ENCODE data around the gene ATP5PB. TPM values are rescaled to one million over a fixed set of nuclear protein-coding genes. Genes with fewer than 3 reads are reported as not detected.

Gene ATP5PB
- total RNA-seq, 1 donor from 2014 or later, result 265 TPM

- Histone ChIP-seq H3K4me3 (ENCODE audit: low read length in 3 of 3) (no peak overlapping the region), H3K36me3 (ENCODE audit: control insufficient read depth in 3 of 3, insufficient read depth in 3 of 3, low read length in 3 of 3) (peaks cover 7 to 8% (median 7%) of the 10 kb centered on the region in 3 donors), H3K4me1 (ENCODE audit: control insufficient read depth in 3 of 3, insufficient read depth in 3 of 3, low read length in 3 of 3) (no peaks in the 10 kb centered on the region), H3K27me3 (ENCODE audit: control insufficient read depth in 3 of 3, insufficient read depth in 3 of 3, low read length in 3 of 3) (no peaks in the 10 kb centered on the region), H3K27ac (ENCODE audit: low read depth, low read length) (no peak overlapping the region), H3K9ac (ENCODE audit: low read depth in 1 of 3, low read length in 3 of 3) (no peak overlapping the region), H3K9me3 (ENCODE audit: control insufficient read depth in 3 of 3, low read length in 3 of 3) (no peaks in the 10 kb centered on the region)
Observed at GRCh38 chr1:111417755-111418154, 31.5 kb upstream of the ATP5PB start.

- Histone ChIP-seq H3K9ac (ENCODE audit: low read depth in 1 of 3, low read length in 3 of 3) (no peak overlapping the region), H3K4me1 (ENCODE audit: control insufficient read depth in 3 of 3, insufficient read depth in 3 of 3, low read length in 3 of 3) (no peaks in the 10 kb centered on the region), H3K27me3 (ENCODE audit: control insufficient read depth in 3 of 3, insufficient read depth in 3 of 3, low read length in 3 of 3) (no peaks in the 10 kb centered on the region), H3K36me3 (ENCODE audit: control insufficient read depth in 3 of 3, insufficient read depth in 3 of 3, low read length in 3 of 3) (peaks cover 7 to 8% (median 7%) of the 10 kb centered on the region in 3 donors), H3K27ac (ENCODE audit: low read depth, low read length) (no peak overlapping the region), H3K9me3 (ENCODE audit: control insufficient read depth in 3 of 3, low read length in 3 of 3) (no peaks in the 10 kb centered on the region), H3K4me3 (ENCODE audit: low read length in 3 of 3) (no peak overlapping the region)
Observed at GRCh38 chr1:111419037-111419436, 30.2 kb upstream of the ATP5PB start.

GRCh38 chr1:111420377-111420776 lies 28.9 kb upstream of the ATP5PB start:
- Histone ChIP-seq H3K4me1 (ENCODE audit: control insufficient read depth in 3 of 3, insufficient read depth in 3 of 3, low read length in 3 of 3) (no peaks in the 10 kb centered on the region), H3K27ac (ENCODE audit: low read depth, low read length) (no peak overlapping the region), H3K9ac (ENCODE audit: low read depth in 1 of 3, low read length in 3 of 3) (no peak overlapping the region), H3K27me3 (ENCODE audit: control insufficient read depth in 3 of 3, insufficient read depth in 3 of 3, low read length in 3 of 3) (peaks cover 0 to 3% (median 0%) of the 10 kb centered on the region in 3 donors), H3K9me3 (ENCODE audit: control insufficient read depth in 3 of 3, low read length in 3 of 3) (no peaks in the 10 kb centered on the region), H3K4me3 (ENCODE audit: low read length in 3 of 3) (no peak overlapping the region), H3K36me3 (ENCODE audit: control insufficient read depth in 3 of 3, insufficient read depth in 3 of 3, low read length in 3 of 3) (peaks cover 3 to 7% (median 5%) of the 10 kb centered on the region in 3 donors)

GRCh38 chr1:111422546-111423391 lies 26.5 kb upstream of the ATP5PB start:
- H3K9ac ChIP-seq (ENCODE audit: low read depth in 1 of 3, low read length in 3 of 3), result no peak overlapping the region
- H3K27ac ChIP-seq (ENCODE audit: low read depth, low read length), result no peak overlapping the region
- no peaks in the 10 kb centered on the region for H3K4me1 ChIP-seq (ENCODE audit: control insufficient read depth in 3 of 3, insufficient read depth in 3 of 3, low read length in 3 of 3)

GRCh38 chr1:111424281-111424680 lies 25.0 kb upstream of the ATP5PB start:
- Histone ChIP-seq H3K4me3 (ENCODE audit: low read length in 3 of 3) (no peak overlapping the region), H3K4me1 (ENCODE audit: control insufficient read depth in 3 of 3, insufficient read depth in 3 of 3, low read length in 3 of 3) (no peaks in the 10 kb centered on the region), H3K36me3 (ENCODE audit: control insufficient read depth in 3 of 3, insufficient read depth in 3 of 3, low read length in 3 of 3) (peaks cover 0 to 5% (median 4%) of the 10 kb centered on the region in 3 donors), H3K27me3 (ENCODE audit: control insufficient read depth in 3 of 3, insufficient read depth in 3 of 3, low read length in 3 of 3) (peaks cover 0 to 9% (median 0%) of the 10 kb centered on the region in 3 donors), H3K27ac (ENCODE audit: low read depth, low read length) (no peak overlapping the region), H3K9ac (ENCODE audit: low read depth in 1 of 3, low read length in 3 of 3) (no peak overlapping the region), H3K9me3 (ENCODE audit: control insufficient read depth in 3 of 3, low read length in 3 of 3) (no peaks in the 10 kb centered on the region)

More at GRCh38 chr1:111422546-111423391, 26.5 kb upstream of the ATP5PB start:
- H3K9me3 ChIP-seq (ENCODE audit: control insufficient read depth in 3 of 3, low read length in 3 of 3), result no peaks in the 10 kb centered on the region
- H3K36me3 ChIP-seq (ENCODE audit: control insufficient read depth in 3 of 3, insufficient read depth in 3 of 3, low read length in 3 of 3), result peaks cover 0 to 5% (median 4%) of the 10 kb centered on the region in 3 donors
- H3K27me3 ChIP-seq (ENCODE audit: control insufficient read depth in 3 of 3, insufficient read depth in 3 of 3, low read length in 3 of 3), result peaks cover 0 to 7% (median 0%) of the 10 kb centered on the region in 3 donors
- H3K4me3 ChIP-seq (ENCODE audit: low read length in 3 of 3), result no peak overlapping the region

GRCh38 chr1:111436726-111437125 lies 12.5 kb upstream of the ATP5PB start:
- Histone ChIP-seq H3K36me3 (ENCODE audit: control insufficient read depth in 3 of 3, insufficient read depth in 3 of 3, low read length in 3 of 3) (peaks cover 16 to 34% (median 33%) of the 10 kb centered on the region in 3 donors), H3K27ac (ENCODE audit: low read depth, low read length) (no peak overlapping the region), H3K9ac (ENCODE audit: low read depth in 1 of 3, low read length in 3 of 3) (no peak overlapping the region), H3K4me3 (ENCODE audit: low read length in 3 of 3) (no peak overlapping the region), H3K27me3 (ENCODE audit: control insufficient read depth in 3 of 3, insufficient read depth in 3 of 3, low read length in 3 of 3) (no peaks in the 10 kb centered on the region), H3K4me1 (ENCODE audit: control insufficient read depth in 3 of 3, insufficient read depth in 3 of 3, low read length in 3 of 3) (no peaks in the 10 kb centered on the region), H3K9me3 (ENCODE audit: control insufficient read depth in 3 of 3, low read length in 3 of 3) (no peaks in the 10 kb centered on the region)

GRCh38 chr1:111439461-111440351 lies 9.6 kb upstream of the ATP5PB start:
- H3K4me3 ChIP-seq (ENCODE audit: low read length in 3 of 3), result no peak overlapping the region
- no peak overlapping the region for H3K27ac ChIP-seq (ENCODE audit: low read depth, low read length)
- H3K36me3 ChIP-seq (ENCODE audit: control insufficient read depth in 3 of 3, insufficient read depth in 3 of 3, low read length in 3 of 3), result peaks cover 37 to 62% (median 55%) of the 10 kb centered on the region in 3 donors
- no peaks in the 10 kb centered on the region for H3K4me1 ChIP-seq (ENCODE audit: control insufficient read depth in 3 of 3, insufficient read depth in 3 of 3, low read length in 3 of 3)
- no peak overlapping the region for H3K9ac ChIP-seq (ENCODE audit: low read depth in 1 of 3, low read length in 3 of 3)
- H3K9me3 ChIP-seq (ENCODE audit: control insufficient read depth in 3 of 3, low read length in 3 of 3), result no peaks in the 10 kb centered on the region
- H3K27me3 ChIP-seq (ENCODE audit: control insufficient read depth in 3 of 3, insufficient read depth in 3 of 3, low read length in 3 of 3), result no peaks in the 10 kb centered on the region

- Histone ChIP-seq H3K4me3 (ENCODE audit: low read length in 3 of 3) (no peak overlapping the region), H3K9ac (ENCODE audit: low read depth in 1 of 3, low read length in 3 of 3) (no peak overlapping the region), H3K4me1 (ENCODE audit: control insufficient read depth in 3 of 3, insufficient read depth in 3 of 3, low read length in 3 of 3) (no peaks in the 10 kb centered on the region), H3K27me3 (ENCODE audit: control insufficient read depth in 3 of 3, insufficient read depth in 3 of 3, low read length in 3 of 3) (no peaks in the 10 kb centered on the region), H3K36me3 (ENCODE audit: control insufficient read depth in 3 of 3, insufficient read depth in 3 of 3, low read length in 3 of 3) (peaks cover 45 to 76% (median 55%) of the 10 kb centered on the region in 3 donors), H3K27ac (ENCODE audit: low read depth, low read length) (no peak overlapping the region), H3K9me3 (ENCODE audit: control insufficient read depth in 3 of 3, low read length in 3 of 3) (no peaks in the 10 kb centered on the region)
Observed at GRCh38 chr1:111441573-111442192, 7.6 kb upstream of the ATP5PB start.

- Histone ChIP-seq H3K9ac (ENCODE audit: low read depth in 1 of 3, low read length in 3 of 3) (no peak overlapping the region), H3K27me3 (ENCODE audit: control insufficient read depth in 3 of 3, insufficient read depth in 3 of 3, low read length in 3 of 3) (no peaks in the 10 kb centered on the region), H3K4me3 (ENCODE audit: low read length in 3 of 3) (no peak overlapping the region), H3K9me3 (ENCODE audit: control insufficient read depth in 3 of 3, low read length in 3 of 3) (no peaks in the 10 kb centered on the region), H3K36me3 (ENCODE audit: control insufficient read depth in 3 of 3, insufficient read depth in 3 of 3, low read length in 3 of 3) (peaks cover 45 to 79% (median 58%) of the 10 kb centered on the region in 3 donors), H3K27ac (ENCODE audit: low read depth, low read length) (no peak overlapping the region), H3K4me1 (ENCODE audit: control insufficient read depth in 3 of 3, insufficient read depth in 3 of 3, low read length in 3 of 3) (peaks cover 0 to under 1% (median 0%) of the 10 kb centered on the region in 3 donors)
Observed at GRCh38 chr1:111442457-111442856, 6.8 kb upstream of the ATP5PB start.
